Measurements from ENCODE around the gene SRSF7. TPM values are rescaled to one million over a fixed set of nuclear protein-coding genes. Genes with fewer than 3 reads are reported as not detected.
"Not testable (repeated sequence)": the region's sequence is repeated elsewhere in the genome, so short reads cannot be mapped to it uniquely, and the experiment has no call there.

SRSF7 gene
- total RNA-seq, 1 donor from 2014 or later = 106 TPM

- TF ChIP-seq POLR2A (IDR thresholded peaks at IDR 0.05) (no peak), CTCF (IDR thresholded peaks at IDR 0.05) (no peak), POLR2AphosphoS5 (IDR thresholded peaks at IDR 0.05; ENCODE audit: insufficient read depth in 1 of 2, low read depth in 1 of 2) (no peak)
- H3K27me3 ChIP-seq = no peaks in the 10 kb centered on the region
- intact Hi-C loops (cut with DNase I) = no loop called here
- DNase-seq (ENCODE audit: extremely low spot score in 2 of 2) = no peak
- no peaks in the 10 kb centered on the region for H3K36me3 ChIP-seq
- no peaks in the 10 kb centered on the region for H3K9me3 ChIP-seq
- H3K4me1 ChIP-seq = no peaks in the 10 kb centered on the region
- H3K4me3 ChIP-seq = no peak overlapping the region
- no peak overlapping the region for H3K27ac ChIP-seq
Measured at GRCh38 chr2:38793511-38793910, 42.4 kb upstream of the SRSF7 start.

- DNase-seq (ENCODE audit: extremely low spot score in 2 of 2) = no peak
- no peaks in the 10 kb centered on the region for H3K4me1 ChIP-seq
Measured at GRCh38 chr2:38792751-38793150, 41.6 kb upstream of the SRSF7 start.

GRCh38 chr2:38792321-38792720 lies 41.2 kb upstream of the SRSF7 start:
- H3K4me1 ChIP-seq; H3K36me3 ChIP-seq; H3K4me3 ChIP-seq; intact Hi-C loops (cut with DNase I); DNase-seq (ENCODE audit: extremely low spot score in 2 of 2); H3K27me3 ChIP-seq; H3K27ac ChIP-seq; H3K9me3 ChIP-seq: not testable (repeated sequence)

More at GRCh38 chr2:38792751-38793150, 41.6 kb upstream of the SRSF7 start:
- intact Hi-C loops (cut with DNase I) = no loop called here
- no peaks in the 10 kb centered on the region for H3K9me3 ChIP-seq
- no peaks in the 10 kb centered on the region for H3K27me3 ChIP-seq
- TF ChIP-seq POLR2A (IDR thresholded peaks at IDR 0.05) (no peak), CTCF (IDR thresholded peaks at IDR 0.05) (no peak), POLR2AphosphoS5 (IDR thresholded peaks at IDR 0.05; ENCODE audit: insufficient read depth in 1 of 2, low read depth in 1 of 2) (no peak)
- H3K27ac ChIP-seq = no peak overlapping the region
- H3K4me3 ChIP-seq = no peak overlapping the region
- no peaks in the 10 kb centered on the region for H3K36me3 ChIP-seq

- H3K27me3 ChIP-seq = no peaks in the 10 kb centered on the region
- intact Hi-C loops (cut with DNase I) = no loop called here
- TF ChIP-seq CTCF (IDR thresholded peaks at IDR 0.05) (no peak), POLR2A (IDR thresholded peaks at IDR 0.05) (no peak), POLR2AphosphoS5 (IDR thresholded peaks at IDR 0.05; ENCODE audit: insufficient read depth in 1 of 2, low read depth in 1 of 2) (no peak)
- no peak for DNase-seq (ENCODE audit: extremely low spot score in 2 of 2)
- H3K36me3 ChIP-seq = no peaks in the 10 kb centered on the region
- H3K9me3 ChIP-seq = no peaks in the 10 kb centered on the region
- no peak overlapping the region for H3K27ac ChIP-seq
- no peaks in the 10 kb centered on the region for H3K4me1 ChIP-seq
- H3K4me3 ChIP-seq = no peak overlapping the region
Measured at GRCh38 chr2:38791744-38792143, 40.6 kb upstream of the SRSF7 start.

GRCh38 chr2:38789691-38790090 lies 38.5 kb upstream of the SRSF7 start:
- no peaks in the 10 kb centered on the region for H3K4me1 ChIP-seq
- no peak for DNase-seq (ENCODE audit: extremely low spot score in 2 of 2)
- H3K27ac ChIP-seq = no peak overlapping the region
- H3K9me3 ChIP-seq = no peaks in the 10 kb centered on the region
- TF ChIP-seq CTCF (IDR thresholded peaks at IDR 0.05) = no peak
- no peak for TF ChIP-seq POLR2AphosphoS5 (IDR thresholded peaks at IDR 0.05; ENCODE audit: insufficient read depth in 1 of 2, low read depth in 1 of 2)
- no peak for TF ChIP-seq POLR2A (IDR thresholded peaks at IDR 0.05)
- no peaks in the 10 kb centered on the region for H3K36me3 ChIP-seq
- H3K27me3 ChIP-seq = no peaks in the 10 kb centered on the region
- intact Hi-C loops (cut with DNase I) = no loop called here
- no peak overlapping the region for H3K4me3 ChIP-seq

- no peak for DNase-seq (ENCODE audit: extremely low spot score in 2 of 2)
- Histone ChIP-seq H3K4me3 (no peak overlapping the region), H3K36me3 (no peaks in the 10 kb centered on the region), H3K27me3 (no peaks in the 10 kb centered on the region), H3K9me3 (no peaks in the 10 kb centered on the region), H3K4me1 (no peaks in the 10 kb centered on the region), H3K27ac (no peak overlapping the region)
- no peak for TF ChIP-seq POLR2AphosphoS5 (IDR thresholded peaks at IDR 0.05; ENCODE audit: insufficient read depth in 1 of 2, low read depth in 1 of 2)
- TF ChIP-seq CTCF (IDR thresholded peaks at IDR 0.05) = no peak
- no peak for TF ChIP-seq POLR2A (IDR thresholded peaks at IDR 0.05)
- intact Hi-C loops (cut with DNase I) = no loop called here
Measured at GRCh38 chr2:38788306-38788705, 37.1 kb upstream of the SRSF7 start.
